DOHH2 (cell line): ENCODE data around the gene USF2.

Experiments used
- EZH2phosphoT487 ChIP-seq: fragments of 200-600 bp; sonication (generic); IDR thresholded peaks from 2 replicates; pipeline ENCODE4 v1.6.1; 2017; ENCODE audit warnings: borderline replicate concordance, mild to moderate bottlenecking, antibody characterized with exemption, low read length, moderate library complexity, mixed read lengths
- TF ChIP-seq, protein P1 (sequence below): fragments of 200-600 bp; sonication (generic); IDR thresholded peaks from one replicate; pipeline ENCODE4 v1.5.1; 2014; ENCODE audit warnings: antibody characterized with exemption, mild to moderate bottlenecking, low read depth, low read length; ENCODE audit not compliant: poor library complexity, severe bottlenecking

DNA sequence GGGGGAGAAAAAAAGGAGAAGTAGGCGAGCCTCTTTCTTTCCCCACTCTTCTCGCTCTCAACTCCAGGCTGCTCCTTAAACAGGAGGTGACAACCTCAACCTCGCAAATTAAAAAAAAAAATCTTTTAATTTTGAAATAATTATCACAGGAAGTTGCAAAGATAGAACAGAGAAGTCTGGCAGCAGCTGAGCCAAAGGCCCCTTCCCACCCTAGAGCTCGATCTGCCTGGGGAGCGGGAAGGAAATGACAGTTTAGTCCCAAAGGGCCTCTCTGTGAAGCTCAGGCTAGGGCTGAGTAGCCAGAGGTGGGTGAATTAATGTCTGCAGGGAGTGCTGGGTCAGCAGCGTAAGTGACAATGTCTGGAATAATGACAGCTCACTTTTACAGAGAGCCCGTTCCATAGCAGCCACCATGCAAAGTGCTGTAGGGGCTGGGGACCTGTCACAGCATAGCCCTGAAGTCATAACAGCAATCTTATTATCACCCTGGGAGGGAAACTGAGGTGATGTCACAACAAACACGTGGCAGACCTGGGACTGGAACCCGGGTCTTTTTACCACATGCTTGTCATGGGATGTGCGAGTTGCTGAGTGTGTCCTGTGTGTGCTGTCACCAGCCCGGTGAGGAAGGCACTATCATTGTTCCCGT, 51.4 kb downstream of the USF2 start:
- no peak for TF ChIP-seq EZH2phosphoT487
- TF ChIP-seq, protein P1, sequence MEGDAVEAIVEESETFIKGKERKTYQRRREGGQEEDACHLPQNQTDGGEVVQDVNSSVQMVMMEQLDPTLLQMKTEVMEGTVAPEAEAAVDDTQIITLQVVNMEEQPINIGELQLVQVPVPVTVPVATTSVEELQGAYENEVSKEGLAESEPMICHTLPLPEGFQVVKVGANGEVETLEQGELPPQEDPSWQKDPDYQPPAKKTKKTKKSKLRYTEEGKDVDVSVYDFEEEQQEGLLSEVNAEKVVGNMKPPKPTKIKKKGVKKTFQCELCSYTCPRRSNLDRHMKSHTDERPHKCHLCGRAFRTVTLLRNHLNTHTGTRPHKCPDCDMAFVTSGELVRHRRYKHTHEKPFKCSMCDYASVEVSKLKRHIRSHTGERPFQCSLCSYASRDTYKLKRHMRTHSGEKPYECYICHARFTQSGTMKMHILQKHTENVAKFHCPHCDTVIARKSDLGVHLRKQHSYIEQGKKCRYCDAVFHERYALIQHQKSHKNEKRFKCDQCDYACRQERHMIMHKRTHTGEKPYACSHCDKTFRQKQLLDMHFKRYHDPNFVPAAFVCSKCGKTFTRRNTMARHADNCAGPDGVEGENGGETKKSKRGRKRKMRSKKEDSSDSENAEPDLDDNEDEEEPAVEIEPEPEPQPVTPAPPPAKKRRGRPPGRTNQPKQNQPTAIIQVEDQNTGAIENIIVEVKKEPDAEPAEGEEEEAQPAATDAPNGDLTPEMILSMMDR: no peak
